Measurements from ENCODE around the gene VASN. TPM values are rescaled to one million over a fixed set of nuclear protein-coding genes. Genes with fewer than 3 reads are reported as not detected.

VASN gene
- total RNA-seq, 1 donor from 2014 or later = 4.0 TPM

GRCh38 chr16:4365014-4365406 is 6.6 kb upstream of the VASN start:
- Mint-ChIP-seq H3K4me1 (ENCODE audit: low read depth) (no peaks in the 10 kb centered on the region), H3K36me3 (ENCODE audit: insufficient read depth) (peaks cover 4% of the 10 kb centered on the region), H3K9me3 (ENCODE audit: low read depth) (no peaks in the 10 kb centered on the region), H3K27me3 (no peaks in the 10 kb centered on the region), H3K4me3 (ENCODE audit: low read depth) (no peak overlapping the region), H3K27ac (no peak overlapping the region)
- no peak for DNase-seq (ENCODE audit: low spot score, unreplicated experiment)
- TF ChIP-seq, protein P1, sequence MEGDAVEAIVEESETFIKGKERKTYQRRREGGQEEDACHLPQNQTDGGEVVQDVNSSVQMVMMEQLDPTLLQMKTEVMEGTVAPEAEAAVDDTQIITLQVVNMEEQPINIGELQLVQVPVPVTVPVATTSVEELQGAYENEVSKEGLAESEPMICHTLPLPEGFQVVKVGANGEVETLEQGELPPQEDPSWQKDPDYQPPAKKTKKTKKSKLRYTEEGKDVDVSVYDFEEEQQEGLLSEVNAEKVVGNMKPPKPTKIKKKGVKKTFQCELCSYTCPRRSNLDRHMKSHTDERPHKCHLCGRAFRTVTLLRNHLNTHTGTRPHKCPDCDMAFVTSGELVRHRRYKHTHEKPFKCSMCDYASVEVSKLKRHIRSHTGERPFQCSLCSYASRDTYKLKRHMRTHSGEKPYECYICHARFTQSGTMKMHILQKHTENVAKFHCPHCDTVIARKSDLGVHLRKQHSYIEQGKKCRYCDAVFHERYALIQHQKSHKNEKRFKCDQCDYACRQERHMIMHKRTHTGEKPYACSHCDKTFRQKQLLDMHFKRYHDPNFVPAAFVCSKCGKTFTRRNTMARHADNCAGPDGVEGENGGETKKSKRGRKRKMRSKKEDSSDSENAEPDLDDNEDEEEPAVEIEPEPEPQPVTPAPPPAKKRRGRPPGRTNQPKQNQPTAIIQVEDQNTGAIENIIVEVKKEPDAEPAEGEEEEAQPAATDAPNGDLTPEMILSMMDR (IDR thresholded peaks at IDR 0.05; ENCODE audit: unreplicated experiment) = no peak

DNA sequence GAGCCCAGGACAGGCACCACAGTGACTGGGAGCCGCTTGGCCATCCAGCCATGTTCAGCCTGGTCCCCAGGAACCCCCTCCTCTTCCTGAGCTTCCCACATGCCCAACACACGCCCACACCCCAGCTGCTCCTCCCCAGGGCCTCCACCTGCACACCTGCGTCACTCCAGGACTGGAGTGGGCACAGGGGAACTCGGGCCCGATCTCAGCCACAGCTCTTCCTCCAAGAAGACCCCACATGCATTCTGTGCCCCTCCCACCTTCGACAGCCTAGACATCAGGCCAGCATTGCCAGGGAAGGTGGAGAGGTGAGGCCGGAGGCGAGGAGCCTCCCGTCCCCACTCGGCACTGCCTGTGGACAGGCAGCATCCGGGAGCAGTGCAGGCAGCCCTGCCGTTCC is 6.0 kb upstream of the VASN start:
- Mint-ChIP-seq H3K27ac (no peak overlapping the region), H3K9me3 (ENCODE audit: low read depth) (no peaks in the 10 kb centered on the region), H3K27me3 (no peaks in the 10 kb centered on the region)

DNA sequence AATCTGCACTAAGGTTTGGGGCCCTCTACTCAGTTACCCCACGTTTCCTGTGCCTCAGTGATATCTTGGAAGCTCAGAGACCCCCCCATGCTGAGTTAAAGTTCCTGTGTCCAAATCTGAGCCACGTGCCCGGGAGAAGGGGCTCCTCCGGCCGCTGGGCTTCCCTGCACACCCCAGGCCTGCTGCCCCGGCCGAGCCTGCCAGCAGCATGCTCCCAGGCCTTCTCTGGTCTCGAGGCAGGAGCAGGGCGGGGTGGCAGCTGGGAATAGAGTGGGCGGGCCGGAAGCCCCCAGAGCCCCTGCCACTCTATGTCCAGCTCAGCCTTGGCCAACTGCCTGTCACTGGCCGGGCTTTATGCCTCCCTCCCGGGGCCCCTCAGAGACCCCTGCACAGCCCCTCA is 5.6 kb upstream of the VASN start:
- DNase-seq (ENCODE audit: low spot score, unreplicated experiment) = no peak
- Mint-ChIP-seq H3K4me1 (ENCODE audit: low read depth) (no peaks in the 10 kb centered on the region), H3K27me3 (no peaks in the 10 kb centered on the region), H3K36me3 (ENCODE audit: insufficient read depth) (peaks cover 4% of the 10 kb centered on the region), H3K4me3 (ENCODE audit: low read depth) (no peak overlapping the region), H3K27ac (no peak overlapping the region), H3K9me3 (ENCODE audit: low read depth) (no peaks in the 10 kb centered on the region)
- TF ChIP-seq, protein P1 (IDR thresholded peaks at IDR 0.05; ENCODE audit: unreplicated experiment) = no peak

More for the DNA sequence above, 6.0 kb upstream of the VASN start:
- TF ChIP-seq, protein P1 (IDR thresholded peaks at IDR 0.05; ENCODE audit: unreplicated experiment) = no peak
- Mint-ChIP-seq H3K36me3 (ENCODE audit: insufficient read depth) (peaks cover 4% of the 10 kb centered on the region), H3K4me3 (ENCODE audit: low read depth) (no peak overlapping the region), H3K4me1 (ENCODE audit: low read depth) (no peaks in the 10 kb centered on the region)
- DNase-seq (ENCODE audit: low spot score, unreplicated experiment) = no peak

DNA sequence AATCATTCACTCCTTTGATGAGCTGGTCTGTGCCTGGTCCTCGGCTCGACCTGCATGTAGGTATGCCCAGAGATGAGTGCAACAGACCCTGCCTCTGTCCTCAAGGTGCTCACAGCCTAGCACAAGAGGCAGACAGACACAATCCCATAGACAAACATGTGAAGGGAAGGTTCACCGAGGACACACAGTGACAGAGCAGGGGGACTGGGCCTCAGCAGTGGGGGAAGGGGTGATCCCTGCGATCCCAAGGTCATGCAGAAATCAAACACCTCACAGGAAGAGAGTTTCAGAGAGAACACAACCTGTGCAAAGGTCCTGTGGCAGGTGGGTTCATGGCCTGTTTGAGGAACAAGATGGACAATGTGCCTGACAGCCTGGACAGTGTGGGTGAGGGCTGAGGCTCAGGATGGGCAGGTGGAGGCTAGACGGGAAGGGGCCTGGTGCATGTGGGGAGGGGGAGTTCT is 4.2 kb upstream of the VASN start:
- Mint-ChIP-seq H3K4me1 (ENCODE audit: low read depth) (no peaks in the 10 kb centered on the region), H3K4me3 (ENCODE audit: low read depth) (no peak overlapping the region), H3K27ac (no peak overlapping the region), H3K9me3 (ENCODE audit: low read depth) (no peaks in the 10 kb centered on the region), H3K36me3 (ENCODE audit: insufficient read depth) (peaks cover 4% of the 10 kb centered on the region), H3K27me3 (no peaks in the 10 kb centered on the region)
- no peak for DNase-seq (ENCODE audit: low spot score, unreplicated experiment)
- TF ChIP-seq, protein P1 (IDR thresholded peaks at IDR 0.05; ENCODE audit: unreplicated experiment) = no peak

GRCh38 chr16:4369007-4369733 is 2.5 kb upstream of the VASN start:
- no peak overlapping the region for H3K27ac Mint-ChIP-seq
- H3K4me1 Mint-ChIP-seq (ENCODE audit: low read depth) = peaks cover 8% of the 10 kb centered on the region
- H3K4me3 Mint-ChIP-seq (ENCODE audit: low read depth) = no peak overlapping the region
- no peaks in the 10 kb centered on the region for H3K9me3 Mint-ChIP-seq (ENCODE audit: low read depth)
- H3K27me3 Mint-ChIP-seq = no peaks in the 10 kb centered on the region
- no peak for DNase-seq (ENCODE audit: low spot score, unreplicated experiment)
- H3K36me3 Mint-ChIP-seq (ENCODE audit: insufficient read depth) = no peaks in the 10 kb centered on the region
- TF ChIP-seq, protein P1 (IDR thresholded peaks at IDR 0.05; ENCODE audit: unreplicated experiment) = no peak

Measured in progenitor cell of endocrine pancreas (in vitro differentiated cells).